GM15510 (cell line): ENCODE results near the gene NRTN.

ENCODE experiments used
- POLR2A ChIP-seq: IDR thresholded peaks from 3 replicates; pipeline ENCODE4 v1.6.1; 2011; ENCODE audit warnings: borderline replicate concordance; ENCODE audit not compliant: insufficient read length; ENCODE audit errors: extremely low read depth

The NRTN gene, protein sequence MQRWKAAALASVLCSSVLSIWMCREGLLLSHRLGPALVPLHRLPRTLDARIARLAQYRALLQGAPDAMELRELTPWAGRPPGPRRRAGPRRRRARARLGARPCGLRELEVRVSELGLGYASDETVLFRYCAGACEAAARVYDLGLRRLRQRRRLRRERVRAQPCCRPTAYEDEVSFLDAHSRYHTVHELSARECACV

DNA sequence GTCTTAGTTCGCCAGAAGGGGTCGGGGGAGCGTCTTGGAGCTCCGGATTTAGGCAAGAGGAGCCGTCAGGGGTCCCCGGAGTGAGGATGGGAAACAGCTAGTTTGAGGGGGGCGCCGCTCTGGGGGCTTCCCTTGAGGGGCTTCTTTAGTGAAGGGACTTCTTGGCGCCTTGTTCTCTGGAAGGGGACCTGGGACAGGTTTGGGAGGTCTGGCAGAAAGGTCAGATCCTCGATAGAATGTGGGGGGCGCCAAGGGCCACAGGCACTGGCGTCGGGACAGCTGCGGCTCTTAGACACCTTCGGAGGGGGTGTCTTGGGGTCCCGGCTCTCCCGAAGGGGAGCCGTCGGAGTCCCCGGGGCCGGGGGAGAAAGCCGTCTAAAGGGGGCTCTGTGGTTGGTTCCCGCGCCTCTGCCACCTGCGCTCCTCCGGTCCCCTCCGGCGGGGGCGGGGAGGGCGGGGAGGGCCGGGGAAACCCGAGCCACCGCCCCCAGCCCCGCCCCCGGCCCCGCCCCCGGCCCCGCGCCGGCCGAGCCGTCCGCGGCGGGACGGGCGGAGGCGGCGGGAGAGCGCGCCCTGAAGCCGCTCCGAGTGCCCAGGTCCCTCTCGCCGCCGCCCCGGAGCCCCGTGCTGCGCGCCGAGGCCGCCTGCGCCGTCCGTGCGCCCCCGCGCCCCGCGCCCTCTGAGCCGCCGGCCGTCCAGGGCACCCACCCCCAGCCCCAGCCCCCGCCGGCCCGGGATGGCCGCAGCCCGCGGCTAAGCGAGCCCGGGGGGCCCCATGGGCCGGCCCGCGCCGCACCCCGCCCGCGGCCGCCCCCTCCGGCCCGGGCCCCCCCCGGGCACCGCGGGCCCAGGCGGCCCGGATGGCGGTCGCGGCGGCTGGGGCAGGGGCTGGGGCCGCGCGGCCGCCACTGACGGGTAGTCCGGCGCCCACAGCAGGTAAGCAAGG lies at the start of gene NRTN:
NRTN (plus strand) TSS at position 552 of the 946 bp plus-strand sequence. CDS start 19,099 bp downstream, outside the sequence.
- TF ChIP-seq POLR2A = no peak

DNA sequence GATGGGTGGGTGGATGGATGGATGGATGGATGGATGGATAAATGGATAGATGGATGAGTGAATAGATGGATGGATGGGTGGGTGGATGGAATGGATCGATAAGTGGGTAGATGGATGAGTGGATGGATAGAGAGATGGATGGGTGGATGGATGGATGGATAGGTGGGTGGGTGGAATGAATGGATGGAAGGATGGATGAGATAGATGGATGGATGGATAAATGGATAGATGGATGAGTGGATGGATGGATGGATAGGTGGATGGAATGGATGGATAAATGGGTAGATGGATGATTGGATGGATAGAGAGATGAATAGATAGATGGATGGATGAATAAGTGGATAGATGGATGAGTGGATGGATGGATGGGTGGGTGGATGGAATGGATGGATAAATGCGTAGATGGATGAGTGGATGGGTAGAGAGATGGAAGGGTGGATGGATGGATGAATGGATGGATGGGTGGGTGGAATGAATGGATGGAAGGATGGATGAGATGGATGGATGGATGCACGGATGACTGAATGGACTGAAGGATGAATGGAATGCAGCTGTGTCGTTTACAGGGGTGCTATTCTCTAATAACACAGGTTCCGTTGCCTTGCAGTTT lies 42.2 kb upstream of the NRTN start:
- TF ChIP-seq POLR2A = no peak

DNA sequence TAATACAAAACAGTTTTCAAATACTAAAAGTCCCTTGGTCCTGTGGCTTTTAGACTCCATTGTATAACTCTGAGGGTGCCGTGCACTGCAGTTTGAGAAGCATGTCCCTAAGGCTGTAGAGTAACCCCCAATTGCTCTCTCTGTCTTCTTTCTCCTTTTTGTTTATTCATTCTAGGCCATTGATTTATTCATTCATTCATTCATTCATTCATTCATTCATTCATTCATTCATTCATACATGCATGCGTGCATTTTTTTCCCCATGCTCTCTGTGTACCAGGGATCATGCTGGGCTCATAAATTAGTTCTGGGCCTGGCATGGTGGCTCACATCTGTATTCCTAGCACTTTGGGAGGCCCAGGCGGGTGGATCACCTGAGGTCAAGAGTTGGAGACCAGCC lies 39.6 kb upstream of the NRTN start:
- no peak for TF ChIP-seq POLR2A

DNA sequence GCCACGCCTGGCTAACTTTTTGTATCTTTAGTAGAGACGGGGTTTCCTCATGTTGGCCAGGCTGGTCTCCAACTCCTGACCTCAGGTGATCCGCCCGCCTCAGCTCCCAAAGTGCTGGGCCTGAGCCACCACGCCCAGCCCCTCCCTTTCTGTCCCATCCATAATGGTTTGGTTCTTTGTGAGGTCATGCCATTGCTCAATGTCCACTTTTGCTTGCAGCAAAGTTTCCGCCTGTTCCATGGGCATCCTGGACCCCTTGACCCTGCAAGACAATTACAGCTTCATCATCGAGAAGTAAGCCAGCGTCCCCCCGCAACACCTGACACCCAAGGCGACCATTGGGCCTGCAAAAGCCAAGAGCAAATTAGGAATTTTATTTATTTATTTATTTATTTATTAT lies 36.9 kb upstream of the NRTN start:
- TF ChIP-seq POLR2A = no peak

DNA sequence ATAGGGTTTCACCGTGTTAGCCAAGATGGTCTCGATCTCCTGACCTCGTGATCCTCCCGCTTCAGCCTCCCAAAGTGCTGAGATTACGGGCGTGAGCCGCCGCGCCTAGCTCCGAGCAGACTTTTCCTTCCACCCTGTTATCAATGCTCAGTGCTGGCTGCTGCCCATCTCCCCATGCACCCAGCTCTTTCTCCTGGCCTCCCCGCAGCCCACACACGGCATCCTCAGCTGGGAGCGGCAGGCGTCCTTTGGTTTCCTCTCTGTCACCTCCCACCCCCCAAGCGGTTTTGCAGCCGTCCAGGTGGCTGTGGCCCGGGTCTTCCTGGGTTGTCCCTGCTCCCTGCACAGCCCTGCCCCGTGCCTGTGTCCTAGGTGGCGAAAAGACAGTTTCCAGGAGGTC lies 32.5 kb upstream of the NRTN start:
- TF ChIP-seq POLR2A = no peak

DNA sequence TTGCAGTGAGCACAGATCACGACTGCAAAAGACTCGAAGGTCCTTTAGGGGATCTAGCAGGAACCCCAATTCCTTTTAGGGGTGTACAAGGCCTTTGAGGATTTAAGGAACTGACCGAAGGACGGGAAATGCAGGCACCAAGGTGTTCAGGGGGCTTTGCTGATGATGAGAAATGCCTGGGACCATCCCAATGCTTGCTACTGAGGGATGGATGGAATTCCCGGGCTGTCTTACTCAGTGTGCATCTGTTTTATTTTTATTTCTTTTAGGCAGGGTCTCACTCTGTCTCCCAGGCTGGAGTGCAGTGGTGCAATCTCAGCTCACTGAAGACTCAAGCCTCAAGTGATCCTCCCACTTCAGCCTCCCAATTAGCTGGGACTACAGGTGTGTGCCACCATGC lies 31.6 kb upstream of the NRTN start:
- TF ChIP-seq POLR2A = no peak

DNA sequence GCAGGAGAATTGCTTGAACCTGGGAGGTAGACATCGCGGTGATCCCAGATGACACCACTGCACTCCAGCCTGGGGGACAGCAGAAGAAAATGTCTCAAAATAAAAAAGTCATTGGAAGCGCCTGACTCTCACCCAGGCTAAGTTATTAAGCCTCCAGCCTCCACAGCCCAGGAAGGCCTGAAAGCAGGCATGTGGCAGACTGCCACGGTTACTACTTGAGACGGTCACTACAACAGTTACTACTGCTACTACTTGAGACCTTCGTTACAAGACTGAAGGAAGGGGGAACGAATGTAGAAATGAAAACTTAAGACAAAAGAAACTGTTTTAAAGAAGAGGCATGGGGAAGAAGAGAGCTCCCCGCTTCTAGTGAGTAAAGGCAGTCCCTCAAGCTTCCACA lies 29.9 kb upstream of the NRTN start:
- no peak for TF ChIP-seq POLR2A

DNA sequence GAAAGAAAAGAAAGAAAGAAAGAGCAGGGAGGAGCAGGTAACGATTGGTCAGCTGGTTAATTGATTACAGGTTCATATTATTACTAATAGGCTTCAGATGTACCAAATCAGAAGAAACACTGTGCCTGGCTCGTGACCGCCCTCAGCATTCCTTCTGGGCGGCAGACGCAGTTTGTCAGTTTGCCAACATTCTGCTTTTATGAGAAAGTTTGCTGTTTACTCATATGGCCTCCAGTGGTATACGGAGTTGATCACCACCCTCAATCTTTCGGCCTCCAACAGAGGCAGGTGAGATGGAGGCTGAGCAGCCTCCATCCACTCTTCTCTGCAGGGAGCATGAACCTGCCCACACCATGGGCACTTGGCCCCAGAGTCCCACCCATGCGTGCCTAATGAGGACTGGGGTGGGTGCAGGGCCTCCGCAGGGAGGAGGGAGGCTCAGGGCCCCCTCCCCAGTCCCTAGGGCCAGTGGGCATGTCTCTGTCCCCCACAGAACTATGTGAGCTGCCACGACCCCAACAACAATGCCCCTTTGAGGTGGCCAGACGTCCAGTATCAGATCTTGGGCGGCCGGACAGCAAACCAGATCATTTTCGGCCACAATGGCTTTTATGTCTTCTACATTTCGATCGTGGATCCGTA lies 29.1 kb upstream of the NRTN start:
- TF ChIP-seq POLR2A = no peak

DNA sequence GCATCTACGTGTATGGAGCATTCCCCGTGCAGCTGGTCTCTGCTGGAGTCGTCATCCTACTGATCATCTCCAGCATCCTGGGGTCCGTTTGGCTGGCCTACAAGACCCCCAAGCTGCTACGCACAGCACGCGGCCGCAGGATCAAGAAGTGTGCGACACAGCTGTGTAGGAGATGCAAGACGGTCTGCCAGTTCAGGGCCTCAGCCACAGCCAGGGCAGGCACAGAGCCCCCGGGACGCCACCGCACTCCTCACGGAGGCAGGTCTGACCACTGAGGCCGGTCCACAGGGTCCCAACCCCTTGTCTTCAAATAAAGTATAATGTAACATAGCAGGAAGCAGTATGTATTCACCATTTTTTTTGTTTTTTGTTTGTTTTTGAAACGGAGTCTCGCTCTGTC lies 26.5 kb upstream of the NRTN start:
- TF ChIP-seq POLR2A = no peak

DNA sequence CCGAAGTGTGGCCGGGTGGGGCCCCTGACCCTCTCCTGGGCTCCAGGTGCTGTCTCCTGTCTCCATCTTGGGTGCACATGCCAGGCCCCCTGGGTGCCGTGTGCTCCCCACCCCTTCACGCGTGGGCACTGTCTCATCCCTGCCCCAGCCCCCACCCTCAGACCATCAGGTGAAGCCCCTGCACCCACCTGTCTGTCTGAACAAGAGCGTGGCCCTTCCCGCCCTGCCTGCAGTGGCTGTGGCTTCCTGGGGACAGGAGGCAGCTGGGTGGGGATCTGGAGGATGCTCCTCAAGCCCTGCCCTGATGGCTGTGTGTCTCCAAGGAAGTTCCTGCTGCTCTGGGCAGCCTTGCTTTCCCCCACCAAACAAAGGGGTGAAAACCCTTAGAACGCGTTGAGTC lies 22.5 kb upstream of the NRTN start:
- TF ChIP-seq POLR2A = no peak

DNA sequence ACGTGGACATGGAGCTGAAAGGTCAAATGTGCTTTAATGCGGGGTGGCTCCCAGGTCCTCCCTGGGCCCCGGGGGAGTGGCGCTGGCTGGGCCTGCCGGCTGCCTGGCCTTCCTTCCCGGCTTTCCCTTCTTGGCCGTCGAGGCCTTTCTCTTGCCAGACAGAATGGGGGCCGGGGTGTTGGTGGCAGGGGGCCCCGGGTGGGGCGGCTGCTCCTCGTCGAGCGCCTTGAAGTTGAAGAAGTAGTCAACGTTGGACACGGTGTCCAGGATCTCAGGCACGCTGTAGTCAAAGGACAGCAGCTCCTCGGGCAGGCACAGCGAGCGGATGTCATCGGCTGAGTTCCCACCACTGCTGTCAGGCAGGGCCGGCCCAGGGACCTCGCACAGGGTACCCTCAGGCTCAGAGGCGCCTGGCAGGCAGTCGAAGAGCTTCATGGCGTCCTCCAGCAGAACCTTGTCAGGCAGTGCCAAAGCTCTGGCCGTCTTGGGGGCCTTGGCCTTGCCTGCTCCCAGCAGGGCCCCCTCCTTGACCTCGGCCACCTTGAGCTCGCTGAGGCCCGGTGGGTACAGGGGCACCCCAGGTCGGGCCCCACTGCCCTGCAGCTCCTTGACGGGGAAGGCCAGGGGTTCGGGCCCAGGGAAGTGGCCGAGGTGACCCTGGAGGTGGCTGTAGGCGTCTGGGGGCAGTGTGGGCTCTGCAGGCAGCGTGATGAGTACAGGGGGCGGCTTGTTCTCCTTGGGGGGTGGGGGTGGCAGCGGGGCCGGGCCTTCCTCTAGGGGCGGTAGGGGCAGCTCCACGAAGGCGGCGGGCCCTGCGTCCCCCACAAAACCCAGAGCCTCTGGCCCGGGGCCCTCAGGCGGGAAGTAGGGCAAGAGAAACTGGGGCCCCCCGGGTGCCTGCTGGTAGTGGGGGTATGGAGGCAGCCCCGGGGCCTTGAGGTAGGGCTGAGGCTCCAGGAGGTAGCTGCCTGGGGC lies 21.6 kb upstream of the NRTN start:
- TF ChIP-seq POLR2A = no peak

DNA sequence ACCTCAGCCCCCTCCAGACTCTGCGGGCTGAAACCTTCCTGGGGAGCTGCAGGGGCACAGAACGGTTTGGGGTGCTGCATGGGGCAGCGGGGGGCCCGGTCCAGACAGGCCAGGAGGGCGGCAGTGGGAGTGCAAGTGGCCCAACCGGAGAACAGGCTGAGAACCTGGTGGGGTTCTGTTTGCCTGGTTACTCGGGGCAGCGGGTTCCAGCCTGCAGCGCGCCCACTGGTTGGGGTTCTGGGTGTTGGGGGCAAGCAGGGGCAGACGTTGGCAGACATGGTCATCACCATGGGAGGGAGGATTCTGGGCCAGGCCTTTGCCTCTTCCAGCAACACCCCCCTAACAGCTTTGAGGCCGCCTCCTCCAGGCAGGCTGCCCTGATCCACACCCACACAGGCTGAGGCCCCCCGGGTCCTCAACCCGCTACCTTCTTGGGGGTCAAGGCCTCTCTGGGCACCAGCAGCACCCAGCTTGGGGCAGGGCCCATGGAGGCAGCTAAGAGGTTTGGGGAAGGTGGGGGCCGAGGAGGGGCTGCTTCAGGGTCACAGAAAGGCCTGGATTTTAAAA lies 20.2 kb upstream of the NRTN start, which contains the start of gene PRR22:
PRR22 (minus strand) TSS at position 166 of the 567 bp plus-strand sequence; CDS start at position 80, 86 bp downstream.
- TF ChIP-seq POLR2A = no peak

DNA sequence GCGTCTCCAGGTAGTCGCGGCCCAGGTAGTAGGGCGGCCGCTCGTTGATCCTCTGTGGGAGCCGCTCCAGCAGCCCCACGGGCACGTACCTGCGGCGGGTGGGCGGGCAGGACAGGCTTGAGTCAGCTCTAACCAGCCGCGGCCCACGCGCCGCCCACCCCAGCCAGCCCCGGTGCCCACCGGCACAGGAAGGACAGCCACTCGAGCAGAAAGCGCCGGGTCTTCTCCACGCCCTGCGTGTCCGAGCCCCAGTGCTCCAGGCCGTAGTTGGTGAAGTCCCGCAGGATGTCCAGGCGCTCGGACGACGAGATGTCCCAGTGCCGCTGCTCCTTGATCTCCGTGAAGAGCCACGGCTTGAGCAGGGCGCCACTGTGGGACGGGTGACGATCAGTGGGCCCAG lies 19.4 kb upstream of the NRTN start:
- TF ChIP-seq POLR2A = no peak

DNA sequence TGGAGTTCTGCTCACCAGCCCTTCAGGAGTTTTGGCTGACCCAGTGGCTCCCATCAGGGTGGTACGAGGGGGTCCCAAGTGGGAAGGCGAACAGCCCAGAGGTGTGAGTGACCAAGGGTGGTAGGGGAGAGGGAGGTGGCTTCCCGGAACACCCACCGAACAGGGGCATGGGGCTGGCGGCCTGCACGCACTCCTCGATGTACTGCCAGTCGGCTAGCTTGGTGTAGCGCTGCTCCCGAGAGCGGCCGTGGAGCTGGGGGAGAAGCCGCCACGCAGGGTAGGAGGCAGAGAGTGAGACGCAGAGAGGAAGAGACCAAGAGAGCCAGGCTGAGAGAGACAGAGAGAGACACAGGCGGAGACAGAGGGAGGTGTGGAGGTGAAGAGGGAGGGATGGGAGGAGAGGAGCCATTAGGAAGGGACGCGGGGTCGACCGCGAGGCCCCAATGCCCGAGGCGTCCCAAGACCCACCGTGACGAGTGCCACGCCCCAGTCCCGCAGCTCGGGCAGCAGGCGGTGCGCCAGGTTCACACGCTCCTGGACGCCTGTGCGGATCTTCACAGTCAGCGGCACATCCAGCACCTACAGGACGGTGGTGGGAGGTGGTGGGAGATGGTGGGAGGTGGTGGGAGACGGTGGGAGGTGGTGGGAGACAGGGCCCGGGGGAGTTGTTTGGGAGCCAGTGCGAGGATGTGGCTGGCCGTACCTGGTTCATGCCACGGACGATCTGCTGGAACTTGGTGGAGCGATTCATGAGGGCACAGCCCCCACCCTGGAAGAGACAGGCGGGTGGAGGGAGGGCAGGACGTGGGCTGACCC lies 18.1 kb upstream of the NRTN start:
- TF ChIP-seq POLR2A = no peak
